Left hindlimb (tissue), 1 donor: Measurements from ENCODE around the gene GCHFR.
A peak's percentile ranks its signal among the peaks of the same experiment; 100 is the strongest.

Source experiments
- DNase-seq: peaks from one replicate; pipeline ENCODE4 v3.0.0-alpha.2; 2018

Gene GCHFR

GRCh38 chr15:40763801-40764628, at the start of gene GCHFR:
GCHFR (plus strand) TSS chr15:40764068; CDS start chr15:40764181, 113 bp downstream.
- DNase-seq, result peak; percentile 87

GRCh38 chr15:40714144-40714543, 49.7 kb upstream of the GCHFR start:
- DNase-seq, result no peak

- DNase-seq, result no peak
These were observed 47.7 kb upstream of the GCHFR start for GRCh38 chr15:40716165-40716564.

GRCh38 chr15:40721701-40722100, 42.2 kb upstream of the GCHFR start:
- DNase-seq, result no peak

GRCh38 chr15:40722354-40722753, 41.5 kb upstream of the GCHFR start:
- DNase-seq, result no peak

GRCh38 chr15:40722934-40723333, 40.9 kb upstream of the GCHFR start:
- no peak for DNase-seq

GRCh38 chr15:40723919-40724318, 39.9 kb upstream of the GCHFR start:
- no peak for DNase-seq

- no peak for DNase-seq
These were observed 32.8 kb upstream of the GCHFR start for GRCh38 chr15:40731034-40731433.

- DNase-seq, result no peak
These were observed 27.3 kb upstream of the GCHFR start for GRCh38 chr15:40736575-40736974.

GRCh38 chr15:40737048-40737447, 26.8 kb upstream of the GCHFR start:
- DNase-seq, result no peak

GRCh38 chr15:40739047-40739446, 24.8 kb upstream of the GCHFR start:
- DNase-seq, result no peak

- DNase-seq, result no peak
These were observed 24.0 kb upstream of the GCHFR start for GRCh38 chr15:40739854-40740253.

- DNase-seq, result no peak
These were observed 20.4 kb upstream of the GCHFR start for GRCh38 chr15:40743485-40743901.

GRCh38 chr15:40743921-40744814, 19.7 kb upstream of the GCHFR start:
- no peak for DNase-seq

GRCh38 chr15:40744815-40745152, 19.1 kb upstream of the GCHFR start:
- no peak for DNase-seq

GRCh38 chr15:40746916-40747418, 16.9 kb upstream of the GCHFR start:
- DNase-seq, result no peak

GRCh38 chr15:40747685-40748631, 15.9 kb upstream of the GCHFR start:
- DNase-seq, result no peak

- DNase-seq, result no peak
These were observed 14.7 kb upstream of the GCHFR start for GRCh38 chr15:40749151-40749630.

- DNase-seq, result no peak
These were observed 13.0 kb upstream of the GCHFR start for GRCh38 chr15:40750885-40751284.

GRCh38 chr15:40751745-40752144, 12.1 kb upstream of the GCHFR start:
- no peak for DNase-seq

GRCh38 chr15:40754574-40754882, 9.3 kb upstream of the GCHFR start:
- DNase-seq, result no peak
